NCI-H1694 treated with DMSO at 0.1 percent for 48 hours (cell line): Measurements from ENCODE around the gene HMCN1.
A peak's percentile ranks its signal among the peaks of the same experiment; 100 is the strongest.
"Not testable (repeated sequence)": the region's sequence is repeated elsewhere in the genome, so short reads cannot be mapped to it uniquely, and the experiment has no call there.

ENCODE experiments used
- DNase-seq: peaks from one replicate; lab custom pipeline; 2025; lab: John Stamatoyannopoulos, UW

The HMCN1 gene

GRCh38 chr1:186152620-186153239 is 418.5 kb downstream of the HMCN1 start:
- DNase-seq: no peak

GRCh38 chr1:186154651-186155050 is 420.5 kb downstream of the HMCN1 start:
- no peak for DNase-seq

DNA sequence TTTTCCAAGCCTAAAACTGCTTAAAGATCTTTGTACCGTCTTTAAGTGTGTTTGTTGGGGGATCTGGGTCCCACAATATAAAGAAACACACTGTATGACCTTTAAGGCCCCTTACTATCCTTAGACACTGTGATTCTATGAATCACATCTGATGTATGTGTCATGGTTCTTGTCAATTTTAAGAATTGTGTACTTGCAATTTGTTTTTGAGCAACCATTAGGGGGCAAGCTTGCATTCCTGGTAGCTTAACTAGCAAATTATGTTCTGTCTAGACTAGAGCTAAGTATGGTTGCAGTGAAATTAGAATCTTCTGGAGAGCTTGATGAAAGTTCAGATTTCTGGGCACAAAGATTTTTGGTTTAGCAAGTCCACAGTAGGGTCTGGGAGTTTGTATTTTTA is 421.4 kb downstream of the HMCN1 start:
- DNase-seq: peak; percentile 67

DNA sequence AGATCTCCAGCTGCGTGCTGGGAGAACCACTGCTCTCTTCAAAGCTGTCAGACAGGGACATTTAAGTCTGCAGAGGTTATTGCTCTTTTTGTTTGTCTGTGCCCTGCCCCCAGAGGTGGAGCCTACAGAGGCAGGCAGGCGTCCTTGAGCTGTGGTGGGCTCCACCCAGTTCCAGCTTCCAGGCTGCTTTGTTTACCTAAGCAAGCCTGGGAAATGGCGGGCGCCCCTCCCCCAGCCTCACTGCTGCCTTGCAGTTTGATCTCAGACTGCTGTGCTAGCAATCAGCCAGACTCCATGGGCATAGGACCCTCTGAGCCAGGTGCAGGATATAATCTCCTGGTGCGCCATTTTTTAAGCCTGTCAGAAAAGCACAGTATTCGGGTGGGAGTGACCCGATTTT is 428.7 kb downstream of the HMCN1 start:
- not testable (repeated sequence) for DNase-seq

GRCh38 chr1:186164773-186165172 is 430.6 kb downstream of the HMCN1 start:
- no peak for DNase-seq

- no peak for DNase-seq
These were observed 431.1 kb downstream of the HMCN1 start for GRCh38 chr1:186165303-186165702.

GRCh38 chr1:186167096-186167668 is 433.0 kb downstream of the HMCN1 start:
- DNase-seq: no peak

GRCh38 chr1:186175588-186175987 is 441.4 kb downstream of the HMCN1 start:
- no peak for DNase-seq

GRCh38 chr1:186178426-186179043 is 444.3 kb downstream of the HMCN1 start:
- no peak for DNase-seq

DNA sequence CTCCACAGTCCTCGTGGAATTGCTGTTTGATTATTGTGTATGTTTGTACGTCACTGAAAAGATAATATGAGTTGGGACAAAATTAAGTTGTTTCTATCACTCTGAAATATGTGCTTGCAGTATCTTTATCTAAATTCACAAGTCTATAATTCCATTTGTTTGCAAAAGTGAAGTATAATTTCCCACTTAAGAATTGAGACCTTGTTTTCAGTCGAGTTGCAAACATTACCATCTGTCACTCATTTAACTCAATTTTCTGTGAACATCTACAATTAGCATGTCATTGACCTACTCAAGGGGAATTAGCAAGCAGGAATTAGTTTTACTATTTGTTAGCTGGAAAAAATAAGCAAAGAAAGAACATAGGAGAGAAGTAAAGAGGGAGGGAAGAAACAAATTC is 445.0 kb downstream of the HMCN1 start:
- peak; percentile 54 for DNase-seq

DNA sequence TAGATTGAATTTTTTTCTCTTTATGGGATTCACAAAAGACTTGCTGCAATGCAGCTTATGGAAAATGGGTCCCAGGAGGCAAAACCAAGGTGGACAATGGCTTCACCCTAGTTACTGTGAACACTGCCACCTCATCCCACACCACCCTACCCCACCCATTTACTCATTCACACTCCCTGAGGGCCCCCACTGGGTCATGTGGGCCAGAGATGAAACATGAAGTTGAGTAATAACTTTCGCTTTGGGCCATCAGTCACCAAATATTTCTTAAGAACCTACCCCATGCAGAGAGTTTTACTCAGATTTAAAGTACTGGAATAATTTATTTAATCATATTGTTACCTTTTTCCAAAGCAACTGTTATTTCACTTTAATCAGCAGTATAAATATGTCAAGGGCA is 449.0 kb downstream of the HMCN1 start:
- DNase-seq: no peak

DNA sequence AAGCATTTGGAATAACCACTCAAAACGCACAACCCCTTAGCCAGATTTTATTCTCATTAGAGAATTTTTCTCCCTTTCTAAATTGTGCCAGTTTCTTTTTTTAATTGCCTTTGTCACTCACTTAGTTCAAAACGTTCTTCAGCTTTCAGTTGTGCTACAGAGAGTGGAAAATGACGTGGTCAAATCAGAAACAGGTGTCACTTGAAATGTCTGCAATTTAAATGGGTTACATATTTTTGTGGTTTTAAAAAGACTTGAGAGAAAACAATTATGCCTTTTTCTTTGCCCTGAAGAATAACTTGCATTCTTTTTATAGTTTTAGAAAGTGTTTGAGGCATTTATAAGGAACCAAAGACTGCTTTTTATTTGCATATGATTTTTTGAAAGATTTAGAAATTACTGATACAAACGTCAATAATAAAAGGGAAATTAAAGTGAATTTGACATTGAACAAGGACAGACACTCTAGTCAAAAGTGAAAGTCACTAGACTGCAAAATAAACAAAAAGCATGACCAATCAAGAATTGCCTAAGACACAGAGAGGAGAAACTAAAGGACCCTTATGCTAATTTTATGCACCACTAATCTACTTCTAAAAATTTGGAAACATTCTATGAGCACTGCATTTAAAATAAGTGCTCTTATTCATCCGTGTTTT is 449.9 kb downstream of the HMCN1 start:
- no peak for DNase-seq

GRCh38 chr1:186186251-186186650 is 452.1 kb downstream of the HMCN1 start:
- DNase-seq: not testable (repeated sequence)

DNA sequence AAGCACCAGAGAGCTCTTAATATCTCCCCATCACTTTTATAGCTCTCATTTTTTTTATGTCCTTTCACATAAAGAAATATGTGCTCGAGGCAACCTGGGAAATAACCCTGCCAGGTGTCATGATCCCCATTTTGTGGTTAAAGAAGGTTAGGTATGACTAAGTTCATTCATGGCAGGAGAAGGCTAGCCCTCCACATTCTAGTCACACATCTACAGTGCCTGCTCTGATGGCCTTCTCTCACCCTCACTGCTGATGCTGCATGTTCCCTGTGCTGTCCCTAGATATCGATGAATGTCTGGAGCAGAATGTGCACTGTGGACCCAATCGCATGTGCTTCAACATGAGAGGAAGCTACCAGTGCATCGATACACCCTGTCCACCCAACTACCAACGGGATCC is 453.4 kb downstream of the HMCN1 start:
- no peak for DNase-seq

GRCh38 chr1:186188004-186188539 is 453.9 kb downstream of the HMCN1 start:
- DNase-seq: no peak

GRCh38 chr1:186188736-186189135 is 454.5 kb downstream of the HMCN1 start:
- no peak for DNase-seq

- DNase-seq: no peak
These were observed 455.0 kb downstream of the HMCN1 start for GRCh38 chr1:186189156-186189555.

DNA sequence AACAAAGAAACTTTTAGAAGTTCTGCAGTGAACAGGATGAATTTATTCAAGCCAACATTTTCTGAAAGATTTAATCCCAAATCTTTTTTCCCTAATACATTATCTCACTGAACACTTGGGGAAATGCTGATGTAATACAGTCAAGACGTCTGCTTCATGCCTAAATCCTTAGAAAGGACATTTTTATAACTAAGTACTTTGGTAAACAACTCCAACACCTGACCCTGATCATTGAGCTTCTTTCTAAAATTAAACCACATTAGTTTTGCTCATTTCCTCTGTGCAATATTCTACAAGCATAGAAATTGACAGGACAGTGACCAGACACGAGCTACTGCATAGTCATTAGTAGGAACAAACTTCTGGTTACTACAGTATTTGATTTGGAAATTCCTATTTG is 457.3 kb downstream of the HMCN1 start:
- no peak for DNase-seq

- DNase-seq: no peak
These were observed 459.0 kb downstream of the HMCN1 start for GRCh38 chr1:186193224-186193623.

DNA sequence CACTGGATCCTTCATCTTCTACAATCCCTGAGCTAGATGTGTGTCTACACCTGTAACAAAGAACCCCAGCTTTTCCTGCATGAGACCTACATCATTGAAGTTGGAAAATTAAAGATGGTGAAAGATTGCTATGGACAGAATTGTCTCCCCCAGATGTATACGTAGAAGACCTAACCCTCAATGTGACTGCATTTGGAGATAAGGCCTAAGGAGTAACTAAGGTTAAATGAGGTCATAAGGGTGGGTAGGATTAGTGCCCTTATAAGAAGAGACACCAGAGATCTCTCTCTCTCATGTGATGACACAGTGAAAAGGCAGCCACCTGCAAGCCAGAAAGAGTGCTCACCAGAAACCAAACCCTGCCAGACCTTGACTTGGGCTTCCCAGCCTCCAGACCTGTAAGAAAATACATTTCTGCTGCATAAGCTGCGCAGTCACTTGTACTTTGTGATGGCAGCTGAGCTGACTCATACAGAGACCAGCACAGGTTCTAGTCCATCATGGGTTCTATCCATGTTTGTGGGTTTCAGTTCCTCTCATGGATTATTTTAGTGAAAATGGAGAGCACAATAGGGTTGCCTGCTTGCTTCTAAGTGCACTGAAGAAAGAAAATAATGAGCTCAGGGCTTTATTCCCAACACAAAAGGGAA is 460.0 kb downstream of the HMCN1 start:
- no peak for DNase-seq

DNA sequence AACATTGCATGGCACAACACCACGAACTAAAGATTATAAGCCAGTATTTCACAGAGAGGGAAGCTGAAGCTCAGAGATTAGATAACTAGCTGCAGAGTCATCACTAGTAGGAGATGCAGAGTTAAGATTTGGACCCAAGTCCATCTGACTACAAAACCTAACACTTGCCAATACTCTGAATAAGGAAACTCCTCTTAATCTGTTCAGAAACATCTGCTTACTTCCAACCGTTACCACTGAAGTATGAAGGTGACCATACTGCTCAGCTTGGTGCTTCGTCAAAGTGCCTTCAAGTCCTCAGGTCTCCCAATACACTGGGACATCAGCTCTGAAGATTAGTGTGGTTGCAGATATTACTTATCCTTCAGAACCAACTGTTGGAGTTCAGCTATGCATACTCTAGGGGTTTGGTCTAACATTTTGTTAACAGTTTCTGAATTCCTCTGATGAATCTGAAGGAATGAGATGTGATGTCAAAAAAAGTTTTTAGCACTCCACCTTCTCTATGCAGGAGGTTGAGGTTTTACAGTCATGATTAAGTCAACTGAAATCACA is 461.3 kb downstream of the HMCN1 start:
- no peak for DNase-seq

DNA sequence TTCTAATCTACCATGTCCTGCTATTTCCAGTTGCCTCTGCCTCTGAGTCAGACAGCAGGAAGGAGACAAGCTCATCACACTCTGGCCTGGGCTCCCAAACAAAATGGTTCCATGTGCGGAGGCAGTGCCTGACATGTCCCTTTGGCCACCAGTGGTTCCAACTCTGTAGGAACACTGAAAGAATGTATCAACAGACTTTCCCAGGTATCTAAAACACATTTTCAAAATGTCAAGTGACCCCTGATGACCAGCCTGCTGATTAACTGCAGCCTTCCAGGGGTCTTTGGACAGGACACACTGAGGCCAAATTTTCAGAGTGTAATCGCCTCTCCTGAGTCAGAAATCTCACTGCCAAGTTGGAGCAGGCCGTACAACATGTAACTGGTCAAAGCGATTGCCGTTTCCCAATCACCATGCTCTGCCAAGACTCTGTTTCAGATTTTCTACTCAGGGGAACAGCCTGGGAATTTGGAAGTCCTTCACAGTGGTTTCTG is 468.1 kb downstream of the HMCN1 start:
- no peak for DNase-seq
